ENCODE results near the gene DLK2. TPM values are rescaled to one million over a fixed set of nuclear protein-coding genes. Genes with fewer than 3 reads are reported as not detected.

DLK2 gene
- total RNA-seq, 2 experiments from 2014 or later, result 1.0 to 1.1 TPM

DNA sequence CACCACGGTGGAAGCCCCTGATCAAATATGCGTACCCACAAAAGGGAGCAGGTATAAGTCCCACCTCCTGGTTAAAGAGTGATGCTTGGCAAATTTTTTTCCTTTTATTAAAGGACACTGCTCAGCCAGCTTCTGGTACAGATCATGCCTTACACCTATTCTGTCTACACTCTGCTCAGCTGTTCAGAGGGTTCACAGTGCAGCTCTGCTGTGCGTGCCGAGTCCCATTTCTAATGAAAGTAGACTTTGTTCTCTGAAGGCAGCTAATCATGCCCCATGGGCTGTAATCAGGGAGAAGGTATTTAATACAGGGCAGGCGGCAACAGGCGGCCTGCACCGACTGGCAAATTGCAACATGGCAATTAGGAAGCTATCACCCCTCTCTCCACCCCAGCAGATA lies 38.5 kb upstream of the DLK2 start:
- H3K36me3 Mint-ChIP-seq (ENCODE audit: low read depth), result no peaks in the 10 kb centered on the region
- ChIA-PET CTCF (interaction anchor here (1.2 to 10.4 kb wide), 5 partner anchors 13 to 115 kb away, joined by 4 to 78 read pairs (median 6); no protein-coding TSS in a partner anchor), POLR2A (interaction anchor here (1.0 to 1.3 kb wide), 3 partner anchors 9 to 18 kb away, joined by 3 to 5 read pairs (median 3); partner anchors contain the start of gene TJAP1)
- no peak overlapping the region for H3K27ac Mint-ChIP-seq
- no peak for DNase-seq
- H3K4me3 Mint-ChIP-seq, result no peak overlapping the region
- TF ChIP-seq, protein P1, sequence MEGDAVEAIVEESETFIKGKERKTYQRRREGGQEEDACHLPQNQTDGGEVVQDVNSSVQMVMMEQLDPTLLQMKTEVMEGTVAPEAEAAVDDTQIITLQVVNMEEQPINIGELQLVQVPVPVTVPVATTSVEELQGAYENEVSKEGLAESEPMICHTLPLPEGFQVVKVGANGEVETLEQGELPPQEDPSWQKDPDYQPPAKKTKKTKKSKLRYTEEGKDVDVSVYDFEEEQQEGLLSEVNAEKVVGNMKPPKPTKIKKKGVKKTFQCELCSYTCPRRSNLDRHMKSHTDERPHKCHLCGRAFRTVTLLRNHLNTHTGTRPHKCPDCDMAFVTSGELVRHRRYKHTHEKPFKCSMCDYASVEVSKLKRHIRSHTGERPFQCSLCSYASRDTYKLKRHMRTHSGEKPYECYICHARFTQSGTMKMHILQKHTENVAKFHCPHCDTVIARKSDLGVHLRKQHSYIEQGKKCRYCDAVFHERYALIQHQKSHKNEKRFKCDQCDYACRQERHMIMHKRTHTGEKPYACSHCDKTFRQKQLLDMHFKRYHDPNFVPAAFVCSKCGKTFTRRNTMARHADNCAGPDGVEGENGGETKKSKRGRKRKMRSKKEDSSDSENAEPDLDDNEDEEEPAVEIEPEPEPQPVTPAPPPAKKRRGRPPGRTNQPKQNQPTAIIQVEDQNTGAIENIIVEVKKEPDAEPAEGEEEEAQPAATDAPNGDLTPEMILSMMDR (IDR thresholded peaks at IDR 0.05), result no peak
- H3K27me3 Mint-ChIP-seq, result no peaks in the 10 kb centered on the region
- intact Hi-C loops (cut with micrococcal nuclease), result no loop called here
- no peaks in the 10 kb centered on the region for H3K9me3 Mint-ChIP-seq
- no peak for ATAC-seq
- peaks cover 19% of the 10 kb centered on the region for H3K4me1 Mint-ChIP-seq (ENCODE audit: low read depth)

DNA sequence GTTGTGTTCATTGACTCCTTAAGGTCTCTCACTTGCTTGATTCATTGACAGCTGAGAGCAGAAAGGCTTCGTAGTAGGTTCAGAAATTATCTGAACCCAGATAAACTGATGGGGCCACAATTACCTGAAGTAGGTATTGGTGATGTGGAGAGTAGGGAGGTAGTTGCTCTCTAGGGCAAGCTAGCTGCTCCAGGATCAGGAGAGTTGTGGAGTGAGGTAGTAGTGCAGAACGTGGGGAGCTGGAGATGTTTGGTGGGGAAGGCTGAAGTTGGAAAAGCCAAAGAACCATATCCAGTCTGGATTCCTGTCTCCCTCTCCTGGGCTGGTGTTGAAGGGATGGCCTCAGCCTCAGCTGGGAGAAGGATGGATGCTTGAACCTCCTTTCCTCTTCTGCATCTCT lies 37.9 kb upstream of the DLK2 start:
- CTCF ChIA-PET, result interaction anchor here (1.2 to 10.4 kb wide), 5 partner anchors 13 to 185 kb away, joined by 3 to 78 read pairs (median 5); partner anchors contain the start of gene CRIP3
- H3K4me3 Mint-ChIP-seq, result no peak overlapping the region
- peaks cover 19% of the 10 kb centered on the region for H3K4me1 Mint-ChIP-seq (ENCODE audit: low read depth)
- TF ChIP-seq, protein P1 (IDR thresholded peaks at IDR 0.05), result no peak
- POLR2A ChIA-PET, result interaction anchor here (0.9 to 1.1 kb wide), 2 partner anchors 16 to 125 kb away, joined by 3 read pairs; partner anchors contain the start of gene TJAP1
- ATAC-seq (no peak), DNase-seq (no peak)
- no peaks in the 10 kb centered on the region for H3K9me3 Mint-ChIP-seq
- H3K36me3 Mint-ChIP-seq (ENCODE audit: low read depth), result no peaks in the 10 kb centered on the region
- no peak overlapping the region for H3K27ac Mint-ChIP-seq
- H3K27me3 Mint-ChIP-seq, result no peaks in the 10 kb centered on the region
- intact Hi-C loops (cut with micrococcal nuclease), result no loop called here

DNA sequence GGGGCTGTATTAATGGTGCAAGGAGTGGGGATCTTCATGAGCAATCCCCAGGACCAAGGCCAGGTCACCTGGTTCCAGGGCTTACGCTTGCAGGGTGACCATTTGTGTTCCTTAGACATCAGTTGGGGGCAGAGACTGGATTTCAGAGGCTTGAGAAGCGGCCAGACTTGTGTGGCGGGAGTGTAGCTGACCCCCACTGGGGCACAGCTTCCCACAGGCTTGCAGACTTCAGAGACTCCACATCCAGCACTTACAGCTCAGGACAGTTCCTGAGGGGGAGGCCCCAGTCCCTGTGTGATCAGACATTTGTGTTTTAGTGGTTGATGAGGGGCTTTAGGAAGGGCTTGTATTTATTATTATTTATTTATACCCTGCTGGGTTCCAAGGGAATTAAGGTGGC lies 37.3 kb upstream of the DLK2 start:
- ATAC-seq (no peak), DNase-seq (no peak)
- ChIA-PET POLR2A (interaction anchor here (0.9 to 1.1 kb wide), 2 partner anchors 15 to 124 kb away, joined by 3 read pairs; partner anchors contain the start of gene TJAP1), CTCF (interaction anchor here (1.2 to 10.4 kb wide), 5 partner anchors 14 to 184 kb away, joined by 3 to 78 read pairs (median 4); partner anchors contain the start of genes CRIP3 and TJAP1)
- Mint-ChIP-seq H3K4me3 (no peak overlapping the region), H3K4me1 (ENCODE audit: low read depth) (peaks cover 19% of the 10 kb centered on the region), H3K9me3 (no peaks in the 10 kb centered on the region), H3K36me3 (ENCODE audit: low read depth) (no peaks in the 10 kb centered on the region), H3K27me3 (no peaks in the 10 kb centered on the region), H3K27ac (no peak overlapping the region)
- intact Hi-C loops (cut with micrococcal nuclease), result no loop called here
- TF ChIP-seq, protein P1 (IDR thresholded peaks at IDR 0.05), result no peak

DNA sequence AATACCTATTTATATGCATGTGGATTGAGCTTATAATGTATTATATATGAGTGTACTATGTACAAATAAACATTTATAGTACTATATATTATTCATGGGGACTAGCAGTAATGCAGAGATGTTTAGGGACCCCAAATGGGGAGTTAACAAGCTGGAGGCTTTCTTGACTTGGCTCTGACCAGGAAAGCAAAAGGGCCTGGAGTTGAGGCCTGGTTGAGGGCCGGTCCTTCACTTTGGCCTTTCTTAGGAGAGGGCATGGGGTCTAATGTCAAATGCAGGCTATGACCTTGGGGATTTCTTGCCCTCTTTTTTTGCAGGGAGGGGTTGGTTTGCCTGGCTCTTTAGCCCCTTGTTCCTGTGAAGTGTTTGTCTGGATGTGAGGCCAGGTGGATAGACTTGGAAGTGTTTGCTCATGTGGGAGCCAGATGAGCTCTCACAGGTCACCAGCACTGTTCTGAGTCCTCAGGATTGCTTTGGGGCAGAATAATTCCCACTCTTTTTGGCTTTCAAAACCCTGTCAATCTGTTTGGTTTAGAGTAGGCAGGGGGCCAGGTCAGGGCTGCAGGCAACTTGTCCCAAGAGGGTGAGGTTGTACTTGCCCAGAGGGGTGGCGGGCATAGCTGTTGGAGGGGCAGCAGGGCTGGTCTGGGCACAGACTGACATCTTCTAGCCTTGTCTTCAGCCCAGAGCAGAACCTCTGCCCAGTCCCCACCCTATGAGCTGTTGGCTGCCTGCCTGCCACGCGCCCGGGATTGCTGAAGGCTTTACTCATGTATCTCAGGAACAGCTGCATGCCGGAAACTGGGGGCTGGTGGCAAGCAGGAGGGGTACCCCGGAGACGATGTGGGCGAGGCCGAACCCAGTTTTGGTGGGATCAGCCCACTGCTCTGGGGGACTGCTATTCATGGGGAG lies 36.7 kb upstream of the DLK2 start:
- intact Hi-C loops (cut with micrococcal nuclease), result no loop called here
- no peak for DNase-seq
- Mint-ChIP-seq H3K27me3 (no peaks in the 10 kb centered on the region), H3K27ac (no peak overlapping the region), H3K36me3 (ENCODE audit: low read depth) (no peaks in the 10 kb centered on the region), H3K9me3 (no peaks in the 10 kb centered on the region), H3K4me1 (ENCODE audit: low read depth) (peaks cover 19% of the 10 kb centered on the region), H3K4me3 (no peak overlapping the region)
- POLR2A ChIA-PET, result no interaction called here
- CTCF ChIA-PET, result interaction anchor here (1.0 to 10.4 kb wide), 5 partner anchors 14 to 183 kb away, joined by 3 to 78 read pairs (median 4); partner anchors contain the start of genes CRIP3 and TJAP1
- TF ChIP-seq, protein P1 (IDR thresholded peaks at IDR 0.05), result no peak
- ATAC-seq, result no peak

Measured in activated CD8-positive, alpha-beta T cell treated with anti-CD3 and anti-CD28 coated beads for 36 hours (primary cell).